HG03342 (cell line): ENCODE data around the gene ADAP1.

ENCODE experiments used
- ATAC-seq: cut with Tn5 transposase; IDR thresholded peaks from one replicate; pipeline ENCODE4 v1.9.1; 2021; ENCODE audit warnings: mild to moderate bottlenecking, moderate library complexity; ENCODE audit not compliant: unreplicated experiment

The ADAP1 gene

DNA sequence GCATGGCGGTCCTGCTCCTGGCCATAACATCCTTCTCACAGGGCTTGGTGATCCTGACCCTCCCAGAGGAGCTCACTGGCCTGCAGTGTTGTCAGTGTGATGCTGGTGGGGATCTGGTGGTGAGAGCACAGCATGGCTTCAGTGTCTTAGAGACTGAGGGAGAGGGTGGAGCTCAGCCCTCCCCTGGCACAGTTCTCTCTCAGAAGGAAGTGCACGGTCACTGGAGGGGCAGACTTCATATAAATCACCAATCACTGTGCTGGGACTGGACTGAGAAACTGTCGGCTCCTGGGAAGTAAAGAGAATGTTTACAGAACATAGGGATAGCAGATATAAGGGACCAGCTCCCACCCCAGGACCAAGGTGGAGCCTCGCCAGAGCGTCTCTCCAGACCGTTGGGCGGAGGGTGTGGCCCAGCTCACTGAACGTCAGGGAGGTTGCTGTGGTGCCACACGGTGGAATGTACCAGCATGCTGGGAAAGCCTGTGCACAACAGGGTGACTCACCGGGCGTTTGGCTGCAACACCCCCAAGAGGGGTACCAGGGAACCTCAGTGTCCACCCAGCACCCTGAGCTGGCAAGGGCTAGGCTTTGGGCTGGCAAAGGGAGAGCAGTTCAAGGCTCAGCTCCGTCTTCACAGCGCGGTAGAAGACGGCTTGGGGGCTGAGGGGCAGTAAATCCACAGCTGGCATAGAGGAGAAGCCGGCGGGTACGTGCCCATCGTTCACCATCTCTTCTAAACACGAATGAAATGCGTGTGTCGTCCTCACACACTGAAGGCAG, 86.9 kb downstream of the ADAP1 start:
- ATAC-seq: no peak

DNA sequence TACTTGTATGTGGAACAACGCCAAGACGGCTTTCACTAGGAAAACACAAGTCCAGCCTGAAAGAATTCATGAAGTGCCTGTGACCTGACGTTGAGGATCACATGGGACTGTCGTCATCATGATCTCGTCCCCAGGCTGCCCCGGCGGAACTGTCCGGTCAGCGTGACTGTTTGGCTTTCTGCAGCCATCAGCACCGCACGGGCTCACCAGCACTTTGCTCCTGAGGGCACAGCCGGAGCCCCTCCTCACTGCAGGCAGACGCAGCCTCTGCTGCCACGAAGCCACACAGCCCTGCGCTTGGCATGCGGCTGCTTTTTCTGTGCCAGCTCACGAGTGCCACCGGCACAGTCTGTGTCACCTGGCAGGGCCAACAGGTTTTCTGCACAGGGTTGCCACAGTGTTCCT, 87.5 kb downstream of the ADAP1 start:
- no peak for ATAC-seq

DNA sequence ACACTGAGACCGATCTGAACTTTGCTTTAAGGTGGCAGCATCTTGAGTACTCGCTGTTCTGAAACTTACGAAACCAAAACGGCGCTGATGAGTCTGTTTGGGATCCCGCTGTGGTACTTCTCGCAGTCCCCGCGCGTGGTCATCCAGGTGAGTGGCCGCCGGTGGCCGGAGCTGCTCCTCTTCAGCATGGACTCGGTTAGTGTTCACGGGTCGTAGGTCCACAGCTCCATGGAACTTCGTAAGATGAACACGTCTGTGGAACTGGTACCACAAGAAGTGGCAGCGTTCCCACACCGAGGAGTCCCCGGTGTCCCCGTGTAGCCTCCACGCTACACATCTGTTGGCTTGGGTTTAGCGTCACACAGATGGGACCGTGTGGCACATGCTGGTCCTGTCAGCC, 88.6 kb downstream of the ADAP1 start:
- ATAC-seq: no peak

DNA sequence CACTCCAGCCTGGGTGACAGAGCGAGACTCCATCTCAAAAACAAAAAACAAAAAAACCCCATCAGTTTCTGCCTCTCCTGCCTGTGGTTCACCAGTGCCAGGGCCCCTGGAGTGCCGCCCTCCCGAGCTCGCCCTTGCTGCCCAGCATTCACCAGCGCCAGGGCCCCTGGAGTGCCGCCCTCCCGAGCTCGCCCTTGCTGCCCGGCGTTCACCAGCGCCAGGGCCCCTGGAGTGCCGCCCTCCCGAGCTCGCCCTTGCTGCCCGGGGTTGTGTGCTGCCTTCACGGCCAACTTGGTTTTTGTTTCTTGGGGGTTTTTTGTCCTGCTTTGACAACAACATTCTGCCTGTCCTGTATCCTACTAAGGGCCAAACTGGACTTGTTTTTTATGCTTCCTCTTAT, 91.4 kb downstream of the ADAP1 start:
- no peak for ATAC-seq

DNA sequence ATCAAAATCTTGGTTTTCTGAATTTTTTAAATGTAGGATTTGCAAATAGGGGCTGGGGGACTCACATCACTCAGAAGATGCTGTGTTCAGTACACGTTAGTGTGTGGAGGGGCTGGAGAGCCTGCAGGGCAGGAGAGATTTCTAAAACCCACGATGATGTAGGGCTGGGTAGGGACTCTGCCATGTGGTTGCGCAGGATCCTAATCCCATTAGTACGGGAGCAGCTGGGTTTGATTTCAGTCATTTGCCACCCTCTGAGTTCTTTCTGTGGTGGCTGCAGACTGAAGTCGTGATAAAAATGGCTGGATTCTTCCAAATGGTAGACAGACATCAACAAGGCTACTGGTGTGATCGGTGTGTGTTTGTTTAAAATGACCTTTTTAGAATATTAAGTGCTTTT, 92.3 kb downstream of the ADAP1 start:
- ATAC-seq: no peak

DNA sequence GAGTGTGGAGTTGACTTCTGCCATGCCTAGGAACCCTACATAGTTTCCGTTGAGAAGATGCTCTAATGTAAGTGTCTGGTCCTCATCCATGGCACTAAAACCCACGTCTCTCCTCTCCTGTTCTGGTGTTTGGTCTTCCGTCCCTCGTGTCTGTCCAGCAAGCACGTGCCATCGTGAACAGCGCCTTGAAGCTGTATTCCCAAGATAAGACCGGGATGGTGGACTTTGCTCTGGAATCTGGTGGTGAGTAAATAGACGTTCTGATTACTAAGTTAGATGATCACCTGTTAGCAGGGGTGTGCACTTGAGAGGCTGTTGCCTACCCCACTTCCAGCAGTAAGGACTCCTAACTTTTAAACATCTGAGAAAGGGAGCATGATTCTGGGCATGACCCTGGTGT, 93.3 kb downstream of the ADAP1 start:
- ATAC-seq: no peak

DNA sequence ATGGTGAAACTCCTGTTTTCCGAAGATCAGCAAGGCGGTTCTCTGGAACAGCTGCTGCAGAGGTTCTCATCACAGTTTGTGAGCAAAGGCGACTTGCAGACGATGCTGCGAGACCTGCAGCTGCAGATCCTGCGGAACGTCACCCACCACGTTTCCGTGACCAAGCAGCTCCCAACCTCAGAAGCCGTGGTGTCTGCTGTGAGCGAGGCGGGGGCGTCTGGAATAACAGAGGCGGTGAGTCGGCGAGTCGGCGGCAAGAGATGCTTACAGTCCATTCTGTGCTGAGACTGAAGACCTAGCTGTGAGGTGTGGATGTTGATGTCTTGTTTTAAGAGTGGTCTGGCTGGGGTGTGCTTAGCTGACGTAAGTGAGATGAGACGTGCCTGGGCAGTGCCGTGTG, 94.3 kb downstream of the ADAP1 start:
- ATAC-seq: no peak

DNA sequence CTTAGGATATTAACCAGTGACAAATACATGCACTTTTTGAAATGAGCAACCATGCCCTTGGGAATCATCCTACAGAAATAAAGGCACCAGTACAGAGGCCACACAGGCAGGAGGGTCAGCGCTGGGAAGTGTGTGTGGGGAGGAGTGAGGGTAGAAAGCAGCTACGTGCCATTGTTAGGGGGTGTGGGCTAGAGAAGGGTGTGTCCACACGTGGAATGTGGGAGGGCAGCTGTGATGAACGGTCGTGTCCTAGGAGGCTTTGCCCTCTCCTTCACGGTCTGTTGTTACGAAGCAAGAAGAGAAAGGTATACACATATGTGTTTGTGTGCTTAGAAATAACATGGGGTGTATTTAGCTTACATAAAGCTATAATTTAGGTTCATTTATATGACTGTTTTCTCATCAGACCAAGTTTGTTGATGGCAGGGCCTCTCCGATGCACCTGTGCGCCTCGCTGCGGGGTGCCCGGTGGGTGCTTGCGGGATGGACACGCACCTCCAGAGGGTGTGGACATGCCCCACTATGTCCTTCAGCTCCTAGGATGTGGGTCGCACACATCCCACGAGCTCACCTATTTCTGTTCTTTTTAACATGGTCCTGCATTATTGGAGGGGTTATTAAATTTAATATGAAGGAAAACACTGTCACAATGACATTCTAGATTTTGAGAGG, 95.0 kb downstream of the ADAP1 start:
- no peak for ATAC-seq

DNA sequence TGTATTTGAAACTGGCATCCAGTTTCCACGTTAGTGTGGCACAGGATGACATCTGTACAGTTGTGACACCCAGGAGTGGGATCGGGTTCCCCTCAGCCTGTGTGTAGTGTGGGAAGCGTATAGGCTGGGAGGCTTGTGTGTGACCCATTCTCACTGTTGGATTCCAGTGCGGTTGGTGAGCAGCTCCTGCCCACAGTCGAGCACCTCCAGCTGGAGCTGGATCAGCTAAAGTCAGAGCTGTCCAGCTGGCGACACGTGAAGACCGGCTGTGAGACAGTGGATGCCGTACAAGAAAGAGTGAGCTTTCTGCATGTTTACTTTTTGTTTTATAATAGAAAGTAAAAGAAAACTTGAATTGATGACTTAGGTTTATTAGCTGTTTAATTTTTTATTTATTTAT, 96.8 kb downstream of the ADAP1 start:
- ATAC-seq: no peak

DNA sequence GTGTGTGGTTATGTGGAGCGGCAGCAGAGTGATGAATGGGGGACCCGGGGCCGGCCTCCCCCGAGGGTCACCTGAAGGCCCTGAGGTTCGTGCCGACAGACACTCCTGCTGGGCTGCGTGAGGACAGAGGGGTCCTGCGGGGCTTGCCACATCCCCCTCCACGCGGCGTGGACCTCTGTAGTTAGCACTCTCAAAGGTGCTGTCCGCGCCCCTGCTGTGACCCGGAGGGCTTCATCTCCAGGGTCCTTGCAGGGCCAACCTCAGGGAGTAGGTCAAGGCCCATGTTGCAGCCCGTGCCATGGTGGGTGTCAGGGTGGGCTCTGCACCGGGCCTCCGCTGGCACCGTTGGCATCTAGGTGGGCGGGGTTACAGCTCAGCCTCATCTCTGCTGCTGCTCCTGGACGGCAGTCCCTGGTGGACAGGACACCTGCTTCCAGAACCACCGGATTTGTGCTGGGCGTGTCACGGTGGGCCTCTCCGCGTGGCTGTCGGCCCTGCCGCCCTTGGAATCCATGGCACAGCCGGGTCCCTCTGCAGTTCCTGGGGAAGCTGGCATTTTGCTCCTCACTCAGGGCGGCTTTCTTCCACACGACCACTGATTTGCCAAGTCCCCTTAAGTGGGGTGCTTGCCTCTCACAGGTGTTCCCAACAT, 97.9 kb downstream of the ADAP1 start:
- ATAC-seq: no peak

DNA sequence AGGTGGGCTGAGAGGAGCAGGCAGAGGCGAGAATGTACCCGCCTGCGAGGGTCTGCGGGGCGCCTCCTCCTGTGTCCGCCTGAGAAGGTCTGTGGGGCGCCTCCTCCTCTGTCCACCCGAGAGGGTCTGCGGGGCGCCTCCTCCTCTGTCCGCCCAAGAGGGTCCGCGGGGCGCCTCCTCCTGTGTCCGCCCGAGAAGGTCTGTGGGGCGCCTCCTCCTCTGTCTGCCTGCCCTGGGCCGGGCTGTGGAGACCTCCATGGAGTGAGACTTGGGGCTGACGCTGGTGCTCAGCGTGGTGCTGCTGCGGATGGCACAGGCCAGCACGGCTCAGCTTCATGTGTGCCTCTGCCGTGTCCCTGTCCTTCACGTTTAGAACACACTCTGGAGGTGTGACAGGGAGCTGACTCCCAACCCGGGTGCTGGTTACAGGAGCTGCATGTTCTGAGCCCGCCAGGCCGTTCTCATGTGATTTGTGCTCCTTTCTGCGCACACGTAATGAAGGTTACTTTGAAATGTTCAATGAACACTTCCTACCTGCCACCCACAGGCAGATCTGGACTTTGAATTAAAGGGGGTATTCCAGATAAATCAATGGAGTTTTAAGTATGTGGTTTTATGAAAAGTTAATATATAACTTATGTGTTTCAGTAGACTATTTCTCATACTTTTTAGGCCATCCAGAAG, 98.7 kb downstream of the ADAP1 start:
- ATAC-seq: no peak

DNA sequence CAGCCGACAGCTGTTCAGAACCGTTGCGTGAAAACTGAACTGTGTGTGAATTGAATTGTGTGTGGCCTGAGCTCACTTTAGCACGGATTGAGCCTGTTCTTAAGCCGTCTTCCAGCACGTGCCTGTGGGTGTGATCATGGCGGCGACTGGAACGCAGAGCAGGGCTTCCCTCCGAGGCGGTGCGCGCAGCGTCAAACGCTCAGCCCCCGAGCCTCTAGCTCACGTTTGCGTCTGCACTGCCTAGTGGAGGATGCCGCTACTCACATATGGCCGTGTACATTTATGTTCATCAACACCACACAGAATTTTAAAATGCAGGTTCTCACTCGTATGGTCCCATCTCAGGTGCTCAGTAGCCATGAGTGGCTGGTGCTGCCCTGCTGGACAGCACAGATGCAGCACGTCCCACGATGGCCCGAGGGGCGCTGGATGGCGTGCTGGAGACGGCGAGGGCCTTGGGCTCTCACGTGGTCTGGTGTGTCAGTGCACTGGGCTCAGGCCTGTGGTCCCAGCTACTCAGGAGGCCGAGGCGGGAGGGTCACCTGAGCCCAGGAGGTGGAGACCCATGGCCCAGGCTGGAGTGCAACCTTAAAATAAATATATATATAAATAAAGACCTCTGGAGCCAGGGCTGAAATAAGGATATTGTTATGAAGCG, 100.2 kb downstream of the ADAP1 start:
- ATAC-seq: no peak

DNA sequence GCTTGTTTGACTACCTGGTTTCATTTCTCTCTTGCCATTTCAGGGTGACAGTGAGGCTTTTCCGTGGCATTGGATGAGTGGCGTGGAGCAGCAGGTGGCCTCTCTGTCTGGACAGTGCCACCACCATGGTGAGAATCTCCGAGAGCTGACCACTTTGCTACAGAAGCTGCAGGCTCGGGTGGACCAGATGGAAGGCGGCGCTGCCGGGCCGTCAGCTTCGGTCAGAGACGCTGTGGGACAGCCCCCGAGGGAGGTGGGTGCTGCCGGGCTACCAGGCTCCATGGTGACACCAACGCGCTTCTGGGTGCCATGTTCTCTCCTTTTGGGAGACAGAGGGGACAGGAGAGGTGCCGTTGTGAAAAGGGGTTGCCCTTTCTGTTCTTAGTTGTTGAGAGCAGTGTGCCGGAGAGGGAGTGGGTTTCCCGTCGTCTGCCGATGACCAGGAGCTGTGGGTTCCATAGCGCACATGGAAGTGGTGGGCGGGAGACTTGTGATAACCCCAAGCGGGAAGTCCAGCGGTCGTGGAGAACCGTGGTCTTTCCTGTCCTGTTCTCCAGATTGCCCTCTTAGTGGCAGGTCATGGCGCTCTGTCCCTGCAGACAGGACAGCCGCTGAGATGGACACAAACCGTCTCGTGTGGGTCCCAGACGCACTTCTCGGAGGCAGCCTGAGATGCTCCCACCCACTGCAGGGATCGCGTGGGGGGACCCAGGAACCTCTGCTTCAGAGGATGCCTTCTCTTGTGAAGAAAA, 100.9 kb downstream of the ADAP1 start:
- ATAC-seq: no peak

DNA sequence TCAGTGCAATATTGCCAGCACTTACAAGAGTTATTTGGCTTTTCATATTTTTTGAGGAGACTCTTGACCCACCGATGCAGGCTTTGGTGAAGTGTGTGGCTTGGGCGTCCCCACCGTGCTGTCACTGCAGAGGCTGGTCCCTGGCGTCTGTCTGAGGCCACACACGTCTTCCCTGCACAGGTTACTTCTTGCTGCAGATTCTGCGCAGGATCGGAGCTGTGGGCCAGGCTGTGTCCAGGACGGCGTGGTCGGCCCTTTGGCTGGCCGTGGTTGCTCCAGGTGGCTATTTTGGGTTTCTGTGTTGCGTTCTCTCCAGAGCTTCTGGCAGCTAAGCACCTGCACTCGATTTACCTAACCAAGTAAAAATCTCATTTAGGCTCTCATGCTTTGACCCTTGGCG, 103.3 kb downstream of the ADAP1 start:
- no peak for ATAC-seq

DNA sequence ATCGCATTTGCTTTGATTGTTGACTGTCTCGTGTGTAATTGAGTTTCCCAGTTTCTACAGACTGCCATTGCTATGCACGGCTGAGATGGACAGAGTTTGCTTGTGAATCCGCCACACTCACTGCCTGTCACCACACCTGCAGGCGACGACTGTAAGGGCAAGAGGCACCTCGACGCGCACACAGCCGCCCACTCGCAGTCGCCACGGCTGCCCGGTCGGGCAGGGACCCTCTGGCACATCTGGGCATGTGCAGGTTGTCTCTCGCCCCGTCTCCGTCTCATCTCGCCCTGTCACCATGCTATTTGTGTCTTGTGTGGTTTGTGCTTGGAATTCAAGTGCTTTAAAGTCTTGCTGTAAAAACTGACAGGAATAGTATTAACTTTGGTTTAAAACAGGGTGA, 104.7 kb downstream of the ADAP1 start:
- no peak for ATAC-seq

DNA sequence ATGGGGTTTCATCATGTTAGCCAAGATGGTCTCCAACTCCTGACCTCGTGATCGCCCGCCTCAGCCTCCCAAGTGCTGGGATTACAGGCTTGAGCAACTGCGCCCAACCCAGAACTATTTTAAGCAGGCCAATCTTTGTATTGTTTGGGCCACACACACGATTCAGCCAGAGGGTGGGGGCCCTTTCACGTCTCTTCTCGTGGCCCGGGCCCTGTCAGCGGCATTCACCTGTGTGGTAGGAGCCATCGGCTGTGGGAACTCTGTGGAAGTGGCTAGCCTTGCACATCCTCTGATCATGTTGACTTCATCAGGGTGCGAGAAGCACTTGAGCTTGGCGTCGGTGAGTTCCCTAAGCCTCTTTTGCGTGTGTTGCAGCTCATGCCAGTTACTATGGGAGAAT, 105.3 kb downstream of the ADAP1 start:
- no peak for ATAC-seq
